HepG2 (cell line): ENCODE measurements around the gene DNMT3B. TPM values are rescaled to one million over a fixed set of nuclear protein-coding genes. Genes with fewer than 3 reads are reported as not detected.
A peak's percentile ranks its signal among the peaks of the same experiment; 100 is the strongest.

Experiments
- BHLHE40 ChIP-seq: IDR thresholded peaks from 2 replicates; pipeline ENCODE4 v1.6.1; 2011; ENCODE audit warnings: low read length, improper control_type of control experiment
- DBP ChIP-seq: sonication (generic); formaldehyde crosslinking; IDR thresholded peaks from 2 replicates; pipeline ENCODE4 v1.4.0; 2020; ENCODE audit warnings: missing genetic modification reagents; ENCODE audit errors: not compliant biosample characterization
- FOXA1 ChIP-seq, 2 experiments: fragments of 450-650 bp in 1 of 2; sonication (generic) in 1 of 2; formaldehyde crosslinking in 1 of 2; IDR thresholded peaks; 2 replicates each; pipeline versions ENCODE4 v1.4.0 to v1.6.1; 2016 to 2020; ENCODE audit warnings: missing genetic modification reagents in 1 of 2
- HDAC6 ChIP-seq: fragments of 200-600 bp; sonication (generic); IDR thresholded peaks from 2 replicates; pipeline ENCODE4 v1.7.0; 2017; ENCODE audit warnings: mild to moderate bottlenecking, antibody characterized with exemption, low read length, low read depth
- HINFP ChIP-seq: sonication (generic); formaldehyde crosslinking; IDR thresholded peaks from 2 replicates; pipeline ENCODE4 v1.4.0; 2020; ENCODE audit warnings: low read depth, mild to moderate bottlenecking, missing genetic modification reagents
- HOXA3 ChIP-seq: sonication (generic); formaldehyde crosslinking; IDR thresholded peaks from 2 replicates; pipeline ENCODE4 v1.5.0; 2020; ENCODE audit warnings: missing genetic modification reagents
- KAT8 ChIP-seq: IDR thresholded peaks from 2 replicates; pipeline ENCODE4 v1.6.1; 2016; ENCODE audit warnings: missing genetic modification reagents, missing compliant biosample characterization
- PHB2 ChIP-seq: fragments of 450-650 bp; IDR thresholded peaks from 2 replicates; pipeline ENCODE4 v1.6.1; 2018; ENCODE audit not compliant: partially characterized antibody
- SNRNP70 ChIP-seq: fragments of 200-400 bp; formaldehyde crosslinking; IDR thresholded peaks from 2 replicates; pipeline ENCODE4 v1.6.1; 2017; ENCODE audit warnings: mild to moderate bottlenecking, low read depth, low read length, moderate library complexity
- SSRP1 ChIP-seq: IDR thresholded peaks from 2 replicates; pipeline ENCODE4 v1.6.1; 2016; ENCODE audit warnings: control low read depth
- ZFYVE20 ChIP-seq: sonication (generic); formaldehyde crosslinking; IDR thresholded peaks from 2 replicates; pipeline ENCODE4 v1.8.0; 2023; ENCODE audit warnings: low read depth, mild to moderate bottlenecking, moderate library complexity, missing genetic modification reagents, borderline replicate concordance
- ZIK1 ChIP-seq: sonication (generic); formaldehyde crosslinking; IDR thresholded peaks from 2 replicates; pipeline ENCODE4 v1.5.0; 2020; ENCODE audit warnings: mild to moderate bottlenecking, low read depth, missing genetic modification reagents, borderline replicate concordance
- ZNF839 ChIP-seq: sonication (generic); formaldehyde crosslinking; IDR thresholded peaks from 2 replicates; pipeline ENCODE4 v1.4.0; 2020; ENCODE audit warnings: missing genetic modification reagents, mild to moderate bottlenecking, borderline replicate concordance
- ZNF850 ChIP-seq: sonication (generic); formaldehyde crosslinking; conservative IDR thresholded peaks from 2 replicates; pipeline ENCODE4 v1.9.0; 2021; ENCODE audit warnings: mild to moderate bottlenecking, missing genetic modification reagents
- polyA plus RNA-seq, 8 experiments: library from polyadenylated mRNA; depleted of rRNA in 3 of 8; stranded (reverse) in 7 of 8; unstranded in 1 of 8; fragments of >200 nt; fragmentation: Illumina TruSeq in 4 of 8; extraction: Trizol in 4 of 8; gene quantifications; 2 replicates each; pipeline versions ENCODE4 v1.2.1 to v1.2.3, GENCODE V29; 2011 to 2016; ENCODE audit warnings: low read depth in 4 of 8, missing spikeins in 1 of 8, mixed read lengths in 1 of 8; ENCODE audit not compliant: insufficient read depth in 1 of 8
- total RNA-seq, 5 experiments: library from RNA; depleted of rRNA; stranded (reverse); fragments of >200 nt; fragmentation: Illumina TruSeq; extraction: Trizol; gene quantifications; 2 replicates each; pipeline ENCODE4 v1.2.3, GENCODE V29; 2016; ENCODE audit warnings: low read depth in 1 of 5
- TF ChIP-seq, protein P1 (sequence below): IDR thresholded peaks from 2 replicates; pipeline ENCODE4 v1.6.1; 2016; ENCODE audit warnings: low read depth
- TF ChIP-seq, protein P2 (sequence below): fragments of 450-650 bp; IDR thresholded peaks from 2 replicates; pipeline ENCODE4 v1.6.1; 2017; ENCODE audit warnings: mild to moderate bottlenecking
- TF ChIP-seq, protein P3 (sequence below), 2 experiments: IDR thresholded peaks; 2 replicates each; pipeline ENCODE4 v1.6.1; 2011 to 2012; ENCODE audit warnings: low read length in 2 of 2, borderline replicate concordance in 1 of 2, low read depth in 1 of 2, mild to moderate bottlenecking in 1 of 2, moderate library complexity in 1 of 2
- TF ChIP-seq, protein P4 (sequence below): sonication (generic); formaldehyde crosslinking; IDR thresholded peaks from 2 replicates; pipeline ENCODE4 v1.8.1; 2023; ENCODE audit warnings: missing genetic modification reagents, inconsistent platforms, borderline replicate concordance

DNMT3B gene
- total and polyA plus RNA-seq, 2 of the 13 experiments (the other 11 are each of a cell fraction or from before 2014, with no cell fraction given): 3.8 to 13.9 TPM

DNA sequence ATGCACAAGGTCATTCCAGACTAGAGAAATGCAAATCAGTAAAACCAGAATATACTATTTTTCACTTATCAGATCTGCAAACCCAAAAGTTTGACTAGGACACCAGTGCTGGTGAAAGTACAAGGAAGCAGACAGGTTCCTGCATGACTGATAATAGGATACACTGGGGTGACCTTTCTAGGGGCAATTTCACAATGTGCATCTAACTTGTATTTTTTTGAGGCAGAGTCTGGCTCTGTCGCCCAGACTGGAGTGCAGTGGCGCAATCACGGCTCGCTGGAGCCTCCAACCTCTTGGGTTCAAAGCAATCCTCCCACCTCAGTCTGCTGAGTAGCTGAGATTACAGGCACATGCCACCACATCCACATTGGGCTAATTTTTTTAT is 30.3 kb upstream of the DNMT3B start (continued):
- TF ChIP-seq, protein P1, sequence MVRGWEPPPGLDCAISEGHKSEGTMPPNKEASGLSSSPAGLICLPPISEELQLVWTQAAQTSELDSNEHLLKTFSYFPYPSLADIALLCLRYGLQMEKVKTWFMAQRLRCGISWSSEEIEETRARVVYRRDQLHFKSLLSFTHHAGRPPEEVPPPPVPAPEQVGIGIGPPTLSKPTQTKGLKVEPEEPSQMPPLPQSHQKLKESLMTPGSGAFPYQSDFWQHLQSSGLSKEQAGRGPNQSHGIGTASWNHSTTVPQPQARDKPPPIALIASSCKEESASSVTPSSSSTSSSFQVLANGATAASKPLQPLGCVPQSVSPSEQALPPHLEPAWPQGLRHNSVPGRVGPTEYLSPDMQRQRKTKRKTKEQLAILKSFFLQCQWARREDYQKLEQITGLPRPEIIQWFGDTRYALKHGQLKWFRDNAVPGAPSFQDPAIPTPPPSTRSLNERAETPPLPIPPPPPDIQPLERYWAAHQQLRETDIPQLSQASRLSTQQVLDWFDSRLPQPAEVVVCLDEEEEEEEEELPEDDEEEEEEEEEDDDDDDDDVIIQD (CRISPR knock-in tag): no peak
- TF ChIP-seq, protein P2, sequence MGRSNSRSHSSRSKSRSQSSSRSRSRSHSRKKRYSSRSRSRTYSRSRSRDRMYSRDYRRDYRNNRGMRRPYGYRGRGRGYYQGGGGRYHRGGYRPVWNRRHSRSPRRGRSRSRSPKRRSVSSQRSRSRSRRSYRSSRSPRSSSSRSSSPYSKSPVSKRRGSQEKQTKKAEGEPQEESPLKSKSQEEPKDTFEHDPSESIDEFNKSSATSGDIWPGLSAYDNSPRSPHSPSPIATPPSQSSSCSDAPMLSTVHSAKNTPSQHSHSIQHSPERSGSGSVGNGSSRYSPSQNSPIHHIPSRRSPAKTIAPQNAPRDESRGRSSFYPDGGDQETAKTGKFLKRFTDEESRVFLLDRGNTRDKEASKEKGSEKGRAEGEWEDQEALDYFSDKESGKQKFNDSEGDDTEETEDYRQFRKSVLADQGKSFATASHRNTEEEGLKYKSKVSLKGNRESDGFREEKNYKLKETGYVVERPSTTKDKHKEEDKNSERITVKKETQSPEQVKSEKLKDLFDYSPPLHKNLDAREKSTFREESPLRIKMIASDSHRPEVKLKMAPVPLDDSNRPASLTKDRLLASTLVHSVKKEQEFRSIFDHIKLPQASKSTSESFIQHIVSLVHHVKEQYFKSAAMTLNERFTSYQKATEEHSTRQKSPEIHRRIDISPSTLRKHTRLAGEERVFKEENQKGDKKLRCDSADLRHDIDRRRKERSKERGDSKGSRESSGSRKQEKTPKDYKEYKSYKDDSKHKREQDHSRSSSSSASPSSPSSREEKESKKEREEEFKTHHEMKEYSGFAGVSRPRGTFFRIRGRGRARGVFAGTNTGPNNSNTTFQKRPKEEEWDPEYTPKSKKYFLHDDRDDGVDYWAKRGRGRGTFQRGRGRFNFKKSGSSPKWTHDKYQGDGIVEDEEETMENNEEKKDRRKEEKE: no peak
- TF ChIP-seq HDAC6 (no peak), PHB2 (no peak), ZIK1 (CRISPR knock-in tag) (no peak), HOXA3 (CRISPR knock-in tag) (peak; percentile 67), ZNF850 (0 out of 2 replicates have a peak, but pooled peaks have one; percentile 62), BHLHE40 (0 out of 2 replicates have a peak, but pooled peaks have one; percentile 20), HINFP (CRISPR knock-in tag) (no peak), KAT8 (CRISPR knock-in tag) (no peak), SNRNP70 (no peak), DBP (CRISPR knock-in tag) (no peak), FOXA1 (IDR thresholded peaks at IDR 0.05) (no peak), FOXA1 (CRISPR knock-in tag; IDR thresholded peaks at IDR 0.05) (no peak), ZFYVE20 (CRISPR knock-in tag) (no peak), SSRP1 (CRISPR knock-in tag) (no peak), ZNF839 (CRISPR knock-in tag) (no peak)
- TF ChIP-seq, protein P3, sequence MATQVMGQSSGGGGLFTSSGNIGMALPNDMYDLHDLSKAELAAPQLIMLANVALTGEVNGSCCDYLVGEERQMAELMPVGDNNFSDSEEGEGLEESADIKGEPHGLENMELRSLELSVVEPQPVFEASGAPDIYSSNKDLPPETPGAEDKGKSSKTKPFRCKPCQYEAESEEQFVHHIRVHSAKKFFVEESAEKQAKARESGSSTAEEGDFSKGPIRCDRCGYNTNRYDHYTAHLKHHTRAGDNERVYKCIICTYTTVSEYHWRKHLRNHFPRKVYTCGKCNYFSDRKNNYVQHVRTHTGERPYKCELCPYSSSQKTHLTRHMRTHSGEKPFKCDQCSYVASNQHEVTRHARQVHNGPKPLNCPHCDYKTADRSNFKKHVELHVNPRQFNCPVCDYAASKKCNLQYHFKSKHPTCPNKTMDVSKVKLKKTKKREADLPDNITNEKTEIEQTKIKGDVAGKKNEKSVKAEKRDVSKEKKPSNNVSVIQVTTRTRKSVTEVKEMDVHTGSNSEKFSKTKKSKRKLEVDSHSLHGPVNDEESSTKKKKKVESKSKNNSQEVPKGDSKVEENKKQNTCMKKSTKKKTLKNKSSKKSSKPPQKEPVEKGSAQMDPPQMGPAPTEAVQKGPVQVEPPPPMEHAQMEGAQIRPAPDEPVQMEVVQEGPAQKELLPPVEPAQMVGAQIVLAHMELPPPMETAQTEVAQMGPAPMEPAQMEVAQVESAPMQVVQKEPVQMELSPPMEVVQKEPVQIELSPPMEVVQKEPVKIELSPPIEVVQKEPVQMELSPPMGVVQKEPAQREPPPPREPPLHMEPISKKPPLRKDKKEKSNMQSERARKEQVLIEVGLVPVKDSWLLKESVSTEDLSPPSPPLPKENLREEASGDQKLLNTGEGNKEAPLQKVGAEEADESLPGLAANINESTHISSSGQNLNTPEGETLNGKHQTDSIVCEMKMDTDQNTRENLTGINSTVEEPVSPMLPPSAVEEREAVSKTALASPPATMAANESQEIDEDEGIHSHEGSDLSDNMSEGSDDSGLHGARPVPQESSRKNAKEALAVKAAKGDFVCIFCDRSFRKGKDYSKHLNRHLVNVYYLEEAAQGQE (IDR thresholded peaks at IDR 0.05; ENCODE audit: borderline replicate concordance in 1 of 2, low read depth in 1 of 2, low read length in 2 of 2): no peak
- TF ChIP-seq, protein P4, sequence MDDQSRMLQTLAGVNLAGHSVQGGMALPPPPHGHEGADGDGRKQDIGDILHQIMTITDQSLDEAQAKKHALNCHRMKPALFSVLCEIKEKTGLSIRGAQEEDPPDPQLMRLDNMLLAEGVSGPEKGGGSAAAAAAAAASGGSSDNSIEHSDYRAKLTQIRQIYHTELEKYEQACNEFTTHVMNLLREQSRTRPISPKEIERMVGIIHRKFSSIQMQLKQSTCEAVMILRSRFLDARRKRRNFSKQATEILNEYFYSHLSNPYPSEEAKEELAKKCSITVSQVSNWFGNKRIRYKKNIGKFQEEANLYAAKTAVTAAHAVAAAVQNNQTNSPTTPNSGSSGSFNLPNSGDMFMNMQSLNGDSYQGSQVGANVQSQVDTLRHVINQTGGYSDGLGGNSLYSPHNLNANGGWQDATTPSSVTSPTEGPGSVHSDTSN (CRISPR knock-in tag): no peak
